NCI-H1105 treated with DMSO at 0.1 percent for 48 hours (cell line): ENCODE results near the gene IL17B.
"Not testable (repeated sequence)": the region's sequence is repeated elsewhere in the genome, so short reads cannot be mapped to it uniquely, and the experiment has no call there.

Experiments
- DNase-seq: peaks from one replicate; lab custom pipeline; 2025; lab: John Stamatoyannopoulos, UW

Gene IL17B

GRCh38 chr5:149400304-149400703 is 21.2 kb upstream of the IL17B start:
- no peak for DNase-seq

GRCh38 chr5:149399775-149400174 is 20.7 kb upstream of the IL17B start:
- DNase-seq: no peak

GRCh38 chr5:149398747-149399266 is 19.7 kb upstream of the IL17B start:
- not testable (repeated sequence) for DNase-seq

GRCh38 chr5:149397530-149397929 is 18.4 kb upstream of the IL17B start:
- no peak for DNase-seq

GRCh38 chr5:149394996-149395395 is 15.9 kb upstream of the IL17B start:
- DNase-seq: not testable (repeated sequence)

- DNase-seq: no peak
Measured at GRCh38 chr5:149392718-149393117, 13.6 kb upstream of the IL17B start.

- DNase-seq: no peak
Measured at GRCh38 chr5:149391524-149391923, 12.4 kb upstream of the IL17B start.

GRCh38 chr5:149391076-149391475 is 12.0 kb upstream of the IL17B start:
- not testable (repeated sequence) for DNase-seq

GRCh38 chr5:149389552-149390495 is 10.7 kb upstream of the IL17B start:
- no peak for DNase-seq

- DNase-seq: no peak
Measured at GRCh38 chr5:149388498-149389190, 9.6 kb upstream of the IL17B start.

GRCh38 chr5:149387982-149388381 is 8.9 kb upstream of the IL17B start:
- DNase-seq: no peak

- no peak for DNase-seq
Measured at GRCh38 chr5:149387081-149387631, 8.1 kb upstream of the IL17B start.

GRCh38 chr5:149386166-149386565 is 7.1 kb upstream of the IL17B start:
- no peak for DNase-seq

GRCh38 chr5:149383399-149383798 is 4.3 kb upstream of the IL17B start:
- DNase-seq: no peak

- DNase-seq: no peak
Measured at GRCh38 chr5:149382517-149383220, 3.6 kb upstream of the IL17B start.

GRCh38 chr5:149381986-149382338 is 2.9 kb upstream of the IL17B start:
- DNase-seq: peak; percentile 24

GRCh38 chr5:149381261-149381985 is 2.3 kb upstream of the IL17B start:
- no peak for DNase-seq

- DNase-seq: no peak
Measured at GRCh38 chr5:149380466-149381121, 1.5 kb upstream of the IL17B start.

- no peak for DNase-seq
Measured at GRCh38 chr5:149379818-149380374, 804 bp upstream of the IL17B start.

GRCh38 chr5:149378241-149378820 is 761 bp downstream of the IL17B start:
- no peak for DNase-seq
